Mesothelial cell of epicardium (in vitro differentiated cells): ENCODE data around the gene LILRB5. TPM values are rescaled to one million over a fixed set of nuclear protein-coding genes. Genes with fewer than 3 reads are reported as not detected.
"Not testable (repeated sequence)": the region's sequence is repeated elsewhere in the genome, so short reads cannot be mapped to it uniquely, and the experiment has no call there.

ENCODE experiments used
- DNase-seq, 2 experiments: peaks; one replicate each; pipeline ENCODE4 v3.0.0; 2021; ENCODE audit warnings: low spot score in 2 of 2; ENCODE audit not compliant: unreplicated experiment in 2 of 2
- H3K27ac Mint-ChIP-seq: 2 replicates; pipeline ENCODE4 v1.8.0; 2021; ENCODE audit warnings: mixed read lengths
- H3K27me3 Mint-ChIP-seq: 2 replicates; pipeline ENCODE4 v1.8.0; 2021; ENCODE audit warnings: low read depth, mixed read lengths
- H3K36me3 Mint-ChIP-seq: 2 replicates; pipeline ENCODE4 v1.8.0; 2021; ENCODE audit warnings: mixed read lengths
- H3K4me1 Mint-ChIP-seq: 2 replicates; pipeline ENCODE4 v1.8.0; 2021; ENCODE audit warnings: mixed read lengths
- H3K4me3 Mint-ChIP-seq: 2 replicates; pipeline ENCODE4 v1.8.0; 2021; ENCODE audit warnings: mild to moderate bottlenecking, moderate library complexity, mixed read lengths
- H3K9me3 Mint-ChIP-seq: 2 replicates; pipeline ENCODE4 v1.8.0; 2021; ENCODE audit warnings: mixed read lengths
- CTCF ChIP-seq: fragments of 200-600 bp; sonication (generic); IDR thresholded peaks from one replicate; pipeline ENCODE4 v1.5.0; 2021; ENCODE audit warnings: antibody characterized with exemption; ENCODE audit not compliant: unreplicated experiment
- total RNA-seq: library from RNA; stranded (reverse); gene quantifications from 3 replicates; pipeline ENCODE4 v1.2.1, GENCODE V29; 2021

Gene LILRB5
- total RNA-seq, 1 donor from 2014 or later = not detected

DNA sequence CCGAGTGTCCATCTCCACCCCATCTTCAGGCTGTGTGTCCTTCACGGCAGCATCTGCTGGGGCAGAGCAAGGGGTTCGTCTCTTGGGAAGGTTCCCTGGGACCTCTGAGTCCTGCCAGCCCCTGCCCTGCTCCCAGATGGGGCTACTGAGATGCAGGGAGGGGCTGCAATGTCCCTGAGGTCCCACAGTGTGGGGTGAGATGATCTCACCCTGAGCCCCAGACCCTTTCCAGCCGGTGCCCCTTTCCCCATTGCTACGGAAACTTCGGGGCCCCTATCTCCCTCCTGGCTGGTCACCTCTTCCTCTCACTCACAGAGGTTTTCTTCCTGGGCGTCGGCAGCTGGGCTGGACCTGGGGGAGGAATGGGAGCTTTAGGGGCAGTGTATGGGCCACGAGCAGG is 18.9 kb upstream of the LILRB5 start:
- H3K4me1 Mint-ChIP-seq = no peaks in the 10 kb centered on the region
- H3K4me3 Mint-ChIP-seq = no peak overlapping the region
- DNase-seq = no peak
- no peak overlapping the region for H3K27ac Mint-ChIP-seq
- H3K27me3 Mint-ChIP-seq = peaks cover 69% of the 10 kb centered on the region
- no peaks in the 10 kb centered on the region for H3K9me3 Mint-ChIP-seq
- no peak for TF ChIP-seq CTCF
- no peaks in the 10 kb centered on the region for H3K36me3 Mint-ChIP-seq

GRCh38 chr19:54274516-54274915 is 17.4 kb upstream of the LILRB5 start:
- not testable (repeated sequence) for H3K4me3 Mint-ChIP-seq, H3K9me3 Mint-ChIP-seq, H3K27ac Mint-ChIP-seq, H3K4me1 Mint-ChIP-seq, DNase-seq, H3K36me3 Mint-ChIP-seq
- H3K27me3 Mint-ChIP-seq = peaks cover 65% of the 10 kb centered on the region

- H3K27ac Mint-ChIP-seq = no peak overlapping the region
- TF ChIP-seq CTCF = no peak
- no peaks in the 10 kb centered on the region for H3K36me3 Mint-ChIP-seq
- H3K9me3 Mint-ChIP-seq = no peaks in the 10 kb centered on the region
- peaks cover 61% of the 10 kb centered on the region for H3K27me3 Mint-ChIP-seq
- H3K4me1 Mint-ChIP-seq = no peaks in the 10 kb centered on the region
- no peak for DNase-seq
- H3K4me3 Mint-ChIP-seq = no peak overlapping the region
These were observed 16.7 kb upstream of the LILRB5 start for GRCh38 chr19:54273821-54274220.

- not testable (repeated sequence) for H3K9me3 Mint-ChIP-seq, H3K36me3 Mint-ChIP-seq, H3K27ac Mint-ChIP-seq, DNase-seq, H3K4me1 Mint-ChIP-seq, H3K4me3 Mint-ChIP-seq
- H3K27me3 Mint-ChIP-seq = peaks cover 66% of the 10 kb centered on the region
These were observed 15.1 kb upstream of the LILRB5 start for GRCh38 chr19:54272181-54272580.

DNA sequence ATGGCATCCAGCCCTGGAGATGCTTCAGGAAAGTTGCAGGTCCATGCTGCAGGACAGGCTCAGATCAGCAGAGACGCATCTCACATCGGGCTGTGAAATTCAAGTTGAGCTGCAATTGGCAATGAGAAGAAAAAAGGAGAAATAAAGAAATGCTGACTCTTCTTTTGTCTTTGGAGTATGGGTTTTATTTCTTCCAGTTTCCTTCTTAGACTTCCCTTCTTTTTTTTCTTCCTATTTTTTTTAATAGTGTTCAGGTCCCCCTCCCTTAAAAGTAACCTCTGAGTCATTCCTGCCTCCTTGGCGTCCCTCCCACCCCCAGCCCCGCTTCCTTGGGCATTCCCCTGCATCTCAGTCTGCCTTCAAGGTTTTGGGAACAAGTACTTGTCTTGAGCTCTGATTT is 14.5 kb upstream of the LILRB5 start:
- peaks cover 68% of the 10 kb centered on the region for H3K27me3 Mint-ChIP-seq
- not testable (repeated sequence) for H3K36me3 Mint-ChIP-seq, H3K9me3 Mint-ChIP-seq, DNase-seq, H3K4me3 Mint-ChIP-seq, H3K4me1 Mint-ChIP-seq, H3K27ac Mint-ChIP-seq

- no peaks in the 10 kb centered on the region for H3K9me3 Mint-ChIP-seq
- H3K4me3 Mint-ChIP-seq = no peak overlapping the region
- H3K27ac Mint-ChIP-seq = no peak overlapping the region
- no peak for DNase-seq
- H3K36me3 Mint-ChIP-seq = no peaks in the 10 kb centered on the region
- TF ChIP-seq CTCF = no peak
- no peaks in the 10 kb centered on the region for H3K4me1 Mint-ChIP-seq
- H3K27me3 Mint-ChIP-seq = peaks cover 64% of the 10 kb centered on the region
These were observed 14.0 kb upstream of the LILRB5 start for GRCh38 chr19:54271106-54271505.

DNA sequence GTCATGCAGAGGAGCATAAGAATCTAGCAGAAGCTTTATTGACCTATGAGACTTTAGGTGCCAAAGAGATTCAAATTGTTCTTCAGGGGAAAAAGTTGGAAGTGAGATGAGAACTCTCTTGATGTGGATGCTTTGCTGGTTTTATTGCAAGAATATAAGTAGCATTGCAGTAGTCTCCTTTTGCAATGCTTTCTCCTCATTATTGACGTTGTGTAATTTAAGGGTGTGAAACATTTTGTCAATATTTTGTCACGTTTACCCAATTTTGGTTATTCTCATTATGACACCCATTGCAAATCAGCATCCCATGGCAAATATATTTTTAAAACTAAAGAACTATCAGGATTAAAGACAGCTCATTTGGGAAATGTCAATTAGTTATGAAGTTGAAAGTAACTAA is 11.9 kb upstream of the LILRB5 start:
- Mint-ChIP-seq H3K27me3 (peaks cover 60% of the 10 kb centered on the region), H3K36me3 (no peaks in the 10 kb centered on the region)
- no peak for TF ChIP-seq CTCF

More for the DNA sequence above, 11.9 kb upstream of the LILRB5 start:
- Mint-ChIP-seq H3K9me3 (no peaks in the 10 kb centered on the region), H3K4me3 (no peak overlapping the region), H3K4me1 (no peaks in the 10 kb centered on the region), H3K27ac (no peak overlapping the region)
- no peak for DNase-seq
